ENCODE results near the gene MAB21L4. TPM values are rescaled to one million over a fixed set of nuclear protein-coding genes. Genes with fewer than 3 reads are reported as not detected.

Gene MAB21L4
- total and polyA plus RNA-seq, 11 donors = 0.10 to 0.75 TPM; not detected in 9

DNA sequence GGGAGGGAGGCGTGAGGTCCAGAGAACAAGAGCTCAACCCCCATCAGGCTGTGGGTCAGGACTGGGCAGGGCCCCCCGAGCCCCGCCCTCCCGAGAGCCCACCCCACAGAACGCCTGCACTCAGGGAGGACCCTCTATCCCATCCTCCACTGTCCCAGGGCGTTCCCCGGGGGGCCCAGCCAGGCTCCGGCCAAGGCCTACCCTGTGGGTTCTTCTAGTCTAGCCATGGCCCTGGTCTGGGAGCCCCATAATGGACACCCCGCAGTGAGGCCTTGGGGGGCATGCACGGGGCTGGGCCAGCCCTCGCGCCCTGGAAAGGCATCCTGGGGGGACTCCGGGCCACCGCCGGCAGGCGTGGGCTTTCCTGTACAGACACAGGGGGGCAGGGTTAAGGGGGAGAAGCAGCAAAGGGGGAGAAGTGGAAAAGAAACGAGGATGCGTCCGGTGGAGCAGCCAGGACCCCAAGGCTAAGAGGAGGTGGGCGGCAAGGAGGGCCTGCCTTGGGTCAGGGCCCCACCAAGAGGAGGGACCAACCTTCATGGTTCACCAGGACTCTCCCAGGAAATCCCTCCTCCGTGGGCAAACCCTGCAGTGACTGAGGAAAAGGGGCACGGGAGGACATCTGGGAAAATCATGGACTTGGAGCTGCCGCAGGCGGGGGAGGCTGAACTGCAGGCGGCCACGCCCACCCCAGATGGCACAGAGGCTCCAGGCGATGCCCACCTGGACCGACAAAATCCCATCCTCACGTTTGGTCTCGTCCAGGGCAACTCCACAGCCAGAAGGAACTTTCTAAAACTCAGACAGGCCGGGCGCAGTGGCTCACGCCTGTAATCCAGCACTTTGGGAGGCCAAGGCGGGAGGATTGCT is 7.5 kb upstream of the MAB21L4 start:
- DNase-seq = peak in 3 of 5 donors; percentile 12 to 47 (median 22)
- Histone ChIP-seq H3K27me3 (no peaks in the 10 kb centered on the region), H3K4me1 (peaks cover 0 to 18% (median 10%) of the 10 kb centered on the region in 12 donors), H3K4me3 (no peak overlapping the region), H3K36me3 (no peaks in the 10 kb centered on the region), H3K9me3 (peaks cover 0 to 8% (median 0%) of the 10 kb centered on the region in 12 donors), H3K27ac (no peak overlapping the region)
- WGBS, 4 donors = 82 to 89% (median 88%) methylated on average over 33 to 34 of the region's 34 CpGs
- no peak for ATAC-seq
- intact Hi-C loops (cut with DNase I) = no loop called here
- TF ChIP-seq POLR2A (IDR thresholded peaks at IDR 0.05) = no peak

DNA sequence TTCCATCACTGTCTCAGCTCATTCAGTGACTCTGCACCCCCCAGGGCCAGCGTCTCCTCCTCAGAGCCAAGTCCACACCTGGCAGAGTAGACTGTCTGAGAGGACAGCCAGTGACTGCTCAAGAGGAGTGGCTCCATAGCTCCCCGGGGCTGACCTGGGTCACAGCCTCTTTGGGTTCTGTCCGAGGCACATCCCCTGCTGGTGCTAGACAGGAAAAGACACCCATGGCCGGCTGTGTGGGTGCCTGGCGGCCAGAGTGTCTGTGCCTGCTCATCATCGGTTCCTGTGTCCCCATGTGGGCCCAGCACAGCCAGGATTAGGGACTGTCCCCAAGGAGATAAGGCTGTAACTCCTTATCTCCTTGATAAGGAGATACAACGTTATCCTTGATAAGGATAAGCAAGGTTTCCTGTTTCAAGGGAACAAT is 6.7 kb upstream of the MAB21L4 start:
- Histone ChIP-seq H3K27ac (no peak overlapping the region), H3K4me1 (peaks cover 0 to 26% (median 16%) of the 10 kb centered on the region in 12 donors), H3K9me3 (peaks cover 0 to 8% (median 0%) of the 10 kb centered on the region in 12 donors), H3K36me3 (no peaks in the 10 kb centered on the region), H3K4me3 (no peak overlapping the region), H3K27me3 (no peaks in the 10 kb centered on the region)
- ATAC-seq (no peak), DNase-seq (peak in 2 of 5 donors; percentile 17 to 37)
- intact Hi-C loops (cut with DNase I) = no loop called here
- no peak for TF ChIP-seq POLR2A (IDR thresholded peaks at IDR 0.05)
- TF ChIP-seq, protein P1, sequence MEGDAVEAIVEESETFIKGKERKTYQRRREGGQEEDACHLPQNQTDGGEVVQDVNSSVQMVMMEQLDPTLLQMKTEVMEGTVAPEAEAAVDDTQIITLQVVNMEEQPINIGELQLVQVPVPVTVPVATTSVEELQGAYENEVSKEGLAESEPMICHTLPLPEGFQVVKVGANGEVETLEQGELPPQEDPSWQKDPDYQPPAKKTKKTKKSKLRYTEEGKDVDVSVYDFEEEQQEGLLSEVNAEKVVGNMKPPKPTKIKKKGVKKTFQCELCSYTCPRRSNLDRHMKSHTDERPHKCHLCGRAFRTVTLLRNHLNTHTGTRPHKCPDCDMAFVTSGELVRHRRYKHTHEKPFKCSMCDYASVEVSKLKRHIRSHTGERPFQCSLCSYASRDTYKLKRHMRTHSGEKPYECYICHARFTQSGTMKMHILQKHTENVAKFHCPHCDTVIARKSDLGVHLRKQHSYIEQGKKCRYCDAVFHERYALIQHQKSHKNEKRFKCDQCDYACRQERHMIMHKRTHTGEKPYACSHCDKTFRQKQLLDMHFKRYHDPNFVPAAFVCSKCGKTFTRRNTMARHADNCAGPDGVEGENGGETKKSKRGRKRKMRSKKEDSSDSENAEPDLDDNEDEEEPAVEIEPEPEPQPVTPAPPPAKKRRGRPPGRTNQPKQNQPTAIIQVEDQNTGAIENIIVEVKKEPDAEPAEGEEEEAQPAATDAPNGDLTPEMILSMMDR (IDR thresholded peaks at IDR 0.05) = no peak
- 12 to 20% (median 15%) methylated on average over 4 to 7 of the region's 7 CpGs for WGBS, 4 donors

DNA sequence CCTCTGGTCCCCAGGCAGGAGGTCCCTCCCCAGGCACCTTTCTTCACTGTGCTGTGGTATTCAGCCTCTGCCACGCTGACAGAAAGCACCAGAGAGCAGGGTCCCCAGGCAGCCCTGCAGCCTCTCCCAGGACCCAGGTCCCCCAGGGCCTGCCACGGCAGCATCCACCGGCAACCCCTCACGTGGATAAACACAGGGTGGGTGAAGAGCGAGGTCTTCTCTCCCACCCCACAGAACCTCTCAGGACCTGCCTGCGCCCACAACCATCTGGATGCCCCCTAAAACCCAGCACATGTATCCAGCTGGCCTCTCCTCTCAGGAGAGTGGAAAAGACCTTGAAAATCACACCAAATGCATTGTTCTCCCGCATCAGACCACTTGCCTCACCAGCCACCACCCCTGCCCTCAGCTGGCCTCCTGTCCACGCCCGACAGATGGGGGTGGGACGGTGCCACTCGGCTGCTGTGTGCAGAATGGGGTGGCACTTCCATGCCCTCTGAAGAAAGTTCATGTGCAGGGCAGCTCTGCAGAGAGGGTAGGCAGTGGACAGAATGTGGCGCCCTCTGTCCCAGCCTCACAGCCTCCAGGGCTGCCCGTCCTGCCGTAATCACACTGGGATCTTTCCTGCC is 6.1 kb upstream of the MAB21L4 start:
- no peak overlapping the region for H3K4me3 ChIP-seq
- H3K4me1 ChIP-seq = peaks cover 0 to 26% (median 17%) of the 10 kb centered on the region in 12 donors
- no peaks in the 10 kb centered on the region for H3K27me3 ChIP-seq
- no peak overlapping the region for H3K27ac ChIP-seq
- DNase-seq (peak in 3 of 5 donors; percentile 6 to 33 (median 9)), ATAC-seq (no peak)
- H3K36me3 ChIP-seq = no peaks in the 10 kb centered on the region
- no peak for TF ChIP-seq POLR2A (IDR thresholded peaks at IDR 0.05)
- TF ChIP-seq, protein P1 (IDR thresholded peaks at IDR 0.05) = no peak
- intact Hi-C loops (cut with DNase I) = no loop called here
- 74 to 87% (median 79%) methylated on average over 6 to 14 of the region's 14 CpGs for WGBS, 4 donors
- H3K9me3 ChIP-seq = peaks cover 0 to 8% (median 0%) of the 10 kb centered on the region in 12 donors

DNA sequence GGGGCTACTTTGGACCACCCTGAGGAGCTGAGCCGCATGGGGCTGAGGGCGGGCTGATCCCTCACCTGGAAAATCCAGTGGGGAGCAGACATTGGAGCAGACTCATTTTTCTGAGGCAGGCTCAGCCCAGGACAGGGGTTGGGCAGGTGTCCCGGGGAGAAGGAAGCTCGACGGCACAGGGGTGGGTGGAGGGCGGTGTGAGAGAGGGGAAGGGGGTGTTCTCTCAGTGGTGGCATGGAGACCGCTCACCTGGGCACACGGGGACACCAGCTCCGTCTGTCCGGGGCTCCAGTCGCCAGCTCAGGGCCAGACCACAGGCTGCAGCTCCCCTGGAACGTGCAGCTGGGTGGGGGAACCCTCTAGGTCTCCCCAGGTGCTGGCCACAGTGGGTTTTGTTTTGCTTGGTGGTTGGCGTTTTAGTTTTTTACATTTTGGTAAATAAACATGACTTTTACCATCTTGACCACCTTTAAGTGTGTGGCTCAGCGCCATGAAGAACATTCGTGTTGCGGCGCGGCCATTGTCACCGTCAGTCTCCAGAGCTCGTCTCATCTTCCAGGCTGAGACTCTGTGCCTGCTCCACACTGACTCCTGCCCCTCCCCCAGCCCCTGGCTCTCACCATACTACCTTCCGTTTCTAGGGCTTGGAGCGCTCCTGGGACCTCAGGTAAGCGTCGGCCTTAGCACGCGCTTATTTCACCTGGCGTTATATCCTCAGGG is 4.3 kb upstream of the MAB21L4 start:
- Histone ChIP-seq H3K27me3 (no peaks in the 10 kb centered on the region), H3K27ac (no peak overlapping the region), H3K4me1 (peaks cover 0 to 26% (median 17%) of the 10 kb centered on the region in 12 donors), H3K36me3 (no peaks in the 10 kb centered on the region), H3K4me3 (no peak overlapping the region), H3K9me3 (peaks cover 0 to 8% (median 0%) of the 10 kb centered on the region in 12 donors)
- peak in 2 of 5 donors; percentile 11 to 42 for DNase-seq
- intact Hi-C loops (cut with DNase I) = no loop called here
- ATAC-seq = no peak
- TF ChIP-seq POLR2A (IDR thresholded peaks at IDR 0.05) = no peak
- TF ChIP-seq, protein P1 (IDR thresholded peaks at IDR 0.05) = no peak
- 88 to 90% (median 89%) methylated on average over 27 of the region's 27 CpGs for WGBS, 4 donors
